ENCODE measurements around the gene RIT1. TPM values are rescaled to one million over a fixed set of nuclear protein-coding genes. Genes with fewer than 3 reads are reported as not detected.

RIT1 gene
- total RNA-seq, 1 donor from 2014 or later: 30.1 TPM

GRCh38 chr1:155882235-155882634, 28.9 kb downstream of the RIT1 start:
- Mint-ChIP-seq H3K27ac (no peak overlapping the region), H3K9me3 (ENCODE audit: low read depth) (no peaks in the 10 kb centered on the region), H3K36me3 (ENCODE audit: insufficient read depth) (no peaks in the 10 kb centered on the region), H3K27me3 (peaks cover 29% of the 10 kb centered on the region), H3K4me1 (ENCODE audit: low read depth) (no peaks in the 10 kb centered on the region), H3K4me3 (ENCODE audit: low read depth) (no peak overlapping the region)
- no peak for TF ChIP-seq CTCF (IDR thresholded peaks at IDR 0.05; ENCODE audit: unreplicated experiment)
- DNase-seq (ENCODE audit: low spot score, unreplicated experiment): no peak

- H3K36me3 Mint-ChIP-seq (ENCODE audit: insufficient read depth): no peaks in the 10 kb centered on the region
- H3K4me3 Mint-ChIP-seq (ENCODE audit: low read depth): no peak overlapping the region
- DNase-seq (ENCODE audit: low spot score, unreplicated experiment): no peak
- no peaks in the 10 kb centered on the region for H3K9me3 Mint-ChIP-seq (ENCODE audit: low read depth)
- H3K27me3 Mint-ChIP-seq: peaks cover 29% of the 10 kb centered on the region
- H3K4me1 Mint-ChIP-seq (ENCODE audit: low read depth): no peaks in the 10 kb centered on the region
- no peak for TF ChIP-seq CTCF (IDR thresholded peaks at IDR 0.05; ENCODE audit: unreplicated experiment)
- no peak overlapping the region for H3K27ac Mint-ChIP-seq
Measured at GRCh38 chr1:155880950-155881349, 30.2 kb downstream of the RIT1 start.

- no peaks in the 10 kb centered on the region for H3K4me1 Mint-ChIP-seq (ENCODE audit: low read depth)
- H3K36me3 Mint-ChIP-seq (ENCODE audit: insufficient read depth): no peaks in the 10 kb centered on the region
- H3K27ac Mint-ChIP-seq: no peak overlapping the region
- H3K27me3 Mint-ChIP-seq: peaks cover 29% of the 10 kb centered on the region
- no peak overlapping the region for H3K4me3 Mint-ChIP-seq (ENCODE audit: low read depth)
- no peak for TF ChIP-seq CTCF (IDR thresholded peaks at IDR 0.05; ENCODE audit: unreplicated experiment)
- no peaks in the 10 kb centered on the region for H3K9me3 Mint-ChIP-seq (ENCODE audit: low read depth)
- DNase-seq (ENCODE audit: low spot score, unreplicated experiment): no peak
Measured at GRCh38 chr1:155880251-155880650, 30.9 kb downstream of the RIT1 start.

GRCh38 chr1:155877945-155878344, 33.2 kb downstream of the RIT1 start:
- Mint-ChIP-seq H3K9me3 (ENCODE audit: low read depth) (no peaks in the 10 kb centered on the region), H3K27ac (no peak overlapping the region), H3K36me3 (ENCODE audit: insufficient read depth) (no peaks in the 10 kb centered on the region), H3K27me3 (peaks cover 19% of the 10 kb centered on the region), H3K4me3 (ENCODE audit: low read depth) (no peak overlapping the region), H3K4me1 (ENCODE audit: low read depth) (no peaks in the 10 kb centered on the region)
- no peak for DNase-seq (ENCODE audit: low spot score, unreplicated experiment)
- TF ChIP-seq CTCF (IDR thresholded peaks at IDR 0.05; ENCODE audit: unreplicated experiment): no peak

- H3K4me1 Mint-ChIP-seq (ENCODE audit: low read depth): no peaks in the 10 kb centered on the region
- no peak overlapping the region for H3K27ac Mint-ChIP-seq
- H3K4me3 Mint-ChIP-seq (ENCODE audit: low read depth): no peak overlapping the region
- no peaks in the 10 kb centered on the region for H3K36me3 Mint-ChIP-seq (ENCODE audit: insufficient read depth)
- DNase-seq (ENCODE audit: low spot score, unreplicated experiment): no peak
- TF ChIP-seq CTCF (IDR thresholded peaks at IDR 0.05; ENCODE audit: unreplicated experiment): no peak
- H3K27me3 Mint-ChIP-seq: peaks cover 16% of the 10 kb centered on the region
- H3K9me3 Mint-ChIP-seq (ENCODE audit: low read depth): no peaks in the 10 kb centered on the region
Measured at GRCh38 chr1:155873860-155874259, 37.3 kb downstream of the RIT1 start.
